ENCODE results near the gene MN1.
"Not testable (repeated sequence)": the region's sequence is repeated elsewhere in the genome, so short reads cannot be mapped to it uniquely, and the experiment has no call there.

MN1 gene

DNA sequence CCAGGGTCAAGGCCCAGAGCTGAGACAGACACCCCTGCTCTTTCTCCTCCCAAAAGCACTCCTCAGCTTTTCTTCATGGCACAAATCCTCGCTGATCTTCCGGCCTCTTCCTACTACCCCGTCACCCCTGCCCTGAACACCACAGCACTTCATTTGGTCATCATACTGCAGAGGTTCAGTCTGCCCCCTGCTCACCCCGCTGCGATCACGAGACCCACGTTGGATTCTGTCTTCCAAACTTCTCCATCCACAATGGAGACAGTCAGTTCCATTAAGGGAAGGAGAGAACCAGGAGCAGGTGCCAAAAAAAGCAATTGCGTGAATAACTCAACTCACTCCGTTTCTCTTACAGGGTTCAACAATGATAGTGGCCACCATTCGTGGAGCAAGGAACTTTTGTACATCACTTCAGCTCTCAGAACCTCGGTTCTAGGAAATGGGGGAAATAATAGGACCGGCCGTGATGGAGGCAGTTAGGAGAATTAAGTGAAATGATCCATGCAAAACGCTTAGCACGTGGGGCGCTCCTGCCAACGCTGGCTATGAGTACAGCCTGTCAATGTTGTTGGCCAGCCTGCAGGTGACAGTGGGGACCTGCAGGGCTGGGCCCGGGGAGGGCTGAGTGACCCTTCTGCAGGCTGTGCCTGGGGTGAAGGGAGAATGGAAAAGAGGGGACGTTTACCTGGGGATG lies 45.9 kb downstream of the MN1 start:
- no peak for DNase-seq

DNA sequence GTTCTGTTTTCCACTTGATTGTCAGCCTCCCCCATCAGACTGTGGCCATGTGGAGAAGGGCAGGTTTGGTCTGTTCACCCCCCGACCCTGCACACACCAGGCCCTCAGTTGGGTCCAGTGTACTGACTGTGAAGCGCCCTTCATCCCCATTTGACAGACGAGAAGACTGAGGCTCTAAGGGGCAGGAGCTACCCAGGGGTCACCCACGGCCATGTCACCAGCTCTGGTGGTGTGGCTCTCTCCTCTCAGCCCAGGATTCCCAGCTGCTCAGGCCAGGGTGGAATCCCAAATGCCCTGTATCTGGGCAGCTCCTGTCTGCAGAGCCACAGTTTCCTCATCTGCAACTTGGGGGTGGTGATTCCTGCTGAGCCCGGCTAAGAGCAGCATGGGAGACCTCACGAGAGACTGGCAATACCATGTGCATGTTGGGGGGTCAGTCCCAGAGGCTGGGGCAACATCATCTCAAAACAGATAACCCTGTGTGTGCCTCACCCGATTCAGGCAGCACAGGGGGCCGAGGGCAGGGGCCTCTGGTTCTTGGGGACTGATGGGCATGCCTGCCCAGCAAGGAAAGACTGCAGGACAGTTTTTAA lies 46.6 kb downstream of the MN1 start:
- no peak for DNase-seq

DNA sequence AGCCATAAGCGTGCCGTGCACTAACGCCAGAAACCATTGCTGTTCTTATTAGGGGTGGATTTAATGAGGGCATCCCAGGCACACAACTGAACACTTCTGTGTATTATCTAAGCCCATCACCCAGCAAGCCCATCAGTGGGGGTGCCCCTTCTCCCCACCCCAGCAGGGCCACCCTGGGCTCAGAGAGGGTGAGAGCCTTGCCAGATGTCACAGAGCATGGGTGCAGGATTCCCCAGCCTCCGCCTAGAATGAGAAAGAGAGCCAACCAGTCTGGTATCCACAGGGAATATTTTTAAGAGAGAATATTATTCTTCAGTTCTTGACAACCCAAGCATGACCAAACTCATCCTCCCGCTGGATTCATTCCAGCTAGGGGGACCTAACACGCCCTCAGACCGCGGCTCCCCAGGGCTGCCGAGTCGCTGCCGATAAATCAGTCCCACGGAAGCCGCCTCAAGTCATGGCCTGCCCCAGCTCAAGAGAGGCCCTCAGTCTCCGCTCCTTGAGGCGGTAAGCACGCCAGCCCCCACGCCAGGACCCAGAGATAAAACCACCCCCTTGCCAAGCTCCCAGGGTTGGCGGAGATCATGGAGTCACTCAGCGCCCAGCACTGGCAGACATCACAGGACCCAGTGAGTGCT lies 47.2 kb downstream of the MN1 start:
- peak; percentile 42 for DNase-seq

DNA sequence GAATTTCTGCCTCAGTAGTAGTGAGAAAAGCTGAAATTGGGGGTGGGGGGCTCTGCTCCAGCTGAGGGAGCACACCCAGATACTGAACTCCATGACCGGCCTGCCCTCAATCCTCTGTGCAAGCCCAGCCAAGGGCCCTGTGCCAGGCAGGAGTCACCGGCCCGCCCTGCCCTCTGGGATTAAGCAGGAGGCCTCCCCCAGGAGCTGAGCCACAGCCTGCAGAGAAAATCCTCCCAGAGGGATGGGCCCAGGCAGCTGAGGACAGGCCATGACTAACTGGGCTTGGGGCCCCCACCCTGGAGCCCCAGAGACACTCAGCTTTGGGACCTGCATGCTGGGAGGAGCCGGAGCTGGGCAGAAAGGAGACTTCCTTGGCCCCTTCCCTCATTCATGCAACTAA lies 48.8 kb downstream of the MN1 start:
- DNase-seq = no peak

DNA sequence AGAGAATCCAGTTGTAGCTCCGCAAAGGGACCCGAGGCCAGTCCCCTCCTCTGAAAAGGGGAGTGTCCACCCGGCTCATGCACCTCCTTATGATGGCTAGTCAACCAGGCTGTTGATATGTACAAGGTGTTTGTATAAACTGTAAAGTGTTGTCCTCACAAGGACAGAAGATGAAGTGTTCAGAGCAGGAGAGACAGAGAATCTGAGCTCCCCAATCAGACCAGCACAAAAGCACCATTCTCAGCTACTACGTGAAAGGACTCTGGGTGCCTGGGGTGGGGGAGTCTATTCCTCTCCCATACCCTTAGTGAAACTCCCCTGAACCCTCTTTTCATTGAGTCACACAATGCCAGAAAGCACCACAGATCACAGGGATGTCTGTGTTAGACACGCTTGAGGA lies 49.4 kb downstream of the MN1 start:
- DNase-seq = no peak

DNA sequence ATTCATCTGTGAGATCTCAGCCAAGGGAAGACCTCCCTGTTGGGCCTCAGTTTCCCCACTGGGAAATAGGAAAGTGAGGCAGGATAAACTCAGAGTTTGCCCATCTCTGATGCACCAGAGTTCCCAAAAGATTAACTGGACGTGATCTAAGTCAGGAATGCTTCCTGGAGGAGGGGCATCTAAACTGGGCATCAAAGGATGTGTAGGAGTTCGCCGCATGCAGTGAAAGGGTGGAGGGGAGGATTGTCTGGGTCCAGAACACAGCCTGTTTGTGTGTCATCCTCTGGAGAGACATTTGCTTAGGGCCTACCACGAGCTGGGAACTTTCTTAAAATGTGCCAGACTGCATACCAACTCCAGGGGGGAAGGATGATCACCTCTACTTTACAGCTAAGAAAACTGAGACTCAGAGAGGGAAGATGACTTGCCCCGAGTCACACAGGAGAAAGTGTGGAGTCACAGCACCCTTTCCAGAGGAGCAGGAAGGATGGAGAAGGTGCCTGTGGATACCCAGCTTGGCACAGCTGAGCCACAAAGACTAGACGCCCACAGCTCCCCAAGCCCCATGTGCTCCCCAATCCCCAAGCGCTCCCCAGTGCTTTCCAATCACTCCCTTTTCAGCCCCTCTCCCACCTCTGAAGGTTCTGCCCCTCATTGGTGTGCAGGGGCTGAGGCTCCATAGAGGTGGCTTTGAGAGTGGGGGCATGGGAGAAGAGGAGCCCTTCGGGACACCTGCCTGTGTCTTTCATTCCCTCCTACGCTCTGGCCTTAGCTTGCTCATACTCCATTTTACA lies 50.1 kb downstream of the MN1 start:
- DNase-seq = no peak

DNA sequence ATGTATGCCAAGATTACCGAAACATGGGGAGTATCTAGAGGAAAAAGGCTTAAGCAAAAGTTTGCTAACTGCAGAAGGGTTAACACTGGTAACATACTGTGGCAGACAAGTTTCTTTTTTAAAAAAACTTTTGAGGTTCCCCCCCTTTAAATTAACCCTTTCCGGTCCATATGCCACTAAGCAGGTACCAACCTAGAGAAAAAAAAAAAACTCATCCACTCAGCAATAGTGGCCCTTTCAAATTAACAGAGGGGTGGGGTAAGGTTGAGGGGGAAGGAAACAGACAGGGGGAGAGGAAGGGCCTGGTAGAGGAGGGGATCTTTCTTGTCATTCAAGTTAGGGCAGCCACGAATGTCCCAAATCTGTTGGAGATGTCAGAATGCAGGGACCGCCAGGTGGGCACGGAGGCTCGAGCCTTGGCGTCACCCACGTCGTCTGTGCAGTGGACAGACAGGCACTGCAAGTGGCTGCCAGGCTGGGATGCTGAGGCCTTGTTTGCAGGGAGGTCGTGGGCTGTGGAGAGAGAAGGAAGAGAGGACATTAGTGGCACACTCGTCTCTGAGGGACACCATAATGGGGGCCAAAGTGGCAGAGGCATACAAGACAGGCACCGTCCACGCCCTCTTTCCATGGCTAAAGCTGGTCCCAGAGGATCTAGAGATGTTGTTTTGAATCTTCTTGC lies 50.8 kb downstream of the MN1 start:
- DNase-seq = no peak

DNA sequence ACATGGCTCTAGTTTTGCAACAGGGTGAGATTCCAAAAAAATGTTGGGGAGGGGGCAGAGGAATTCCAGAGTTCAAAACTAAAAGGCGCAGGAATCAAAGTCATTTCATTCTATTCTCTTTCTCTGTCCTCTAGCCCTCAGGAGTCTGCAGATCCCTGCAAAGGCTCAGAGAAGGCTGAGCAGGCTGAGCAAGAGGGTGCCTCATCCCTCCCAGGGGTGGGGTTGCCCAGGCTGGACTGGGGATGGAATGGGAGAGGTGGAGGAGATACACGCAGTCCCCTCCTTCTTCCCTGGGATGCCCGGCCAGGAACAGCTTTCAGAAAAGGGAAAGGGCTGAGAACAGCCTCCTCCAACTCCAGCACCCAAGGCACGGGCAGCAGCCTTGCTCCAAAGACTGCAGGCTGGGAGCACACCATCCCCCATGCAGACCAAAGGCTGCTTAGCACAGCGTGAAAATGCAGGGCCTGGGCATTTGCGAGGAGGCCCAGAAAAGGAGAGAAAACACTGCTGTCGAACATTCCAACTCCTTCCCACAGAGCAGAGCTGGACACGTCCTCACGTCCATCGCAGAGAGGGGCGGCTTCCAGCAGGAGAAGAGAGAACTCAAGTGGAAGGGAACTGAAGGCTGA lies 51.8 kb downstream of the MN1 start:
- DNase-seq = no peak

DNA sequence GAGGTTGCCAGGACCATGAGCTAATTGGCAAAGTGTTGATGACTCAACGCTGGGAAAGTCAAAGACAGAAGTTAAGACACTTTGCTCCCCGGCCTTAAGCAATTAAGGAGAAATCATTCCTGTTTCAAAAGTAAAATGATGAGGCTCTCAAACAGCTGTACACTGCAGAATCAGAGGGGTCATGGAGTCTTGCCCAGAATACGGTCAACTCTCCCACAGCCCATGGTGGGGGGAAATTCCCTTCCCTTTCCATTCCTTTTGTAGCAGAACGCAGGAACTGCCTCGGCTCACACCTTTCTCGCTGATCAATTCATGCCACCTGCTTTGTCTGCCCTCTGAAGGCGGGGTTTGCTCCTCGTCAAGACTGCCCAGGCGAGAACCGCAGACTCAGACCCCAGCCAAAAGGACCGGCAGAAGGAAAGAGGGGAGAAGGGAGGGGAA lies 52.8 kb downstream of the MN1 start:
- DNase-seq = no peak

DNA sequence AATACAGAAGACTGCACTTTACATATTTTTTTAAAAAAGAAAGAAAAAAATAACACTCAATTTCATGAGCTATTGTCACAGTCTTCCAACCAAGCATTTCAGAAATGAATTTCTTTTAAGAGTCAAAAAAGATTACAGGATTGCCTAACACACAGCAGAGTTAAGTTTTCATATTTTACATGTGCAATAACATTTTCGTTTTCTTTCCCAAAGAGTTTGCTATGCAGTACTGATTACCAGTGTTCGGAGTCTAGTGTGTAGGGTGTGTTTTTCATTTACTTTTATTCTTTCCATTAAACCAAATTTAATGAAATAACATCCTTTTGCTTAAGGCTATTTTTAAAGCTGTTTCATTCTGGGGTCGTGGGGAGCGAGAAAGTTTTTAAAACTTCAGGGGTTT lies 53.2 kb downstream of the MN1 start:
- no peak for DNase-seq

DNA sequence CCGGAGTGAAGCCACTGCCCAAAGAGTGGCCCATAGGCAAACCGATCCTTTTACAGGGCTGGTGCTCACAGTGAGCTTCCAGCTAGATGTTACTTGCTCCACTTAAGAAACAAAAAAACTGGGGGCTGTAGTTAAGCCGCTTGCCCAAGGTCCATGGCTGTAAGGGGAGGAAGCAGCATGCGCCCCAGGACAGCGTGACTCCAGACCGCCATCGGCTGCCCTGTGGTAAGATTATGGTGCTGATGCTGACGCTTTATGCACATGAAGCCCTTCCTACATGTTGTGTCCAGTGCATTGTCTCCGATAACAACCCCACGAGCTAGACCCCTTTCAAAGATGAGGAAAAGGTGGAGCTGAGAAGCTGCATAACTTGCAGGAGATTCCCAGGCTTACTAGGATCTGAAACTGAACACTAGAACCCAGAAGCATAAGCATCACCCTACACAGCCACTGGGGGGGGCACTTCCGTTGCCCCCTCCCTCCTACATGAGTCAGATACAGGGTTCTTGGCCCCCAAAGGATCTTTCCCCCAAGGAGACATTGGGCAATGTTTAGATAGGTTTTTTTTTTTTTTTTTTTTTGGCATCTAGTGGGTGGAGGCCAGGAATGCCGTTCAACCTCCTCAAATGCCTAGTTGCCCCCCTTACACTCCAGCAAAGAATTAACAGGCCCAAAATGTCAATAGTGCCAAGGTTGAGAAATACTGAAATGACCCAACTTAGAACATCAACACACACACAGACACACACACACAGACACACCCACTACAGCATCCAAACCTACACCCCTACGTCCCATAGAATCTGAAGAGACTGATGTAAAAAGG lies 53.9 kb downstream of the MN1 start:
- DNase-seq = no peak

DNA sequence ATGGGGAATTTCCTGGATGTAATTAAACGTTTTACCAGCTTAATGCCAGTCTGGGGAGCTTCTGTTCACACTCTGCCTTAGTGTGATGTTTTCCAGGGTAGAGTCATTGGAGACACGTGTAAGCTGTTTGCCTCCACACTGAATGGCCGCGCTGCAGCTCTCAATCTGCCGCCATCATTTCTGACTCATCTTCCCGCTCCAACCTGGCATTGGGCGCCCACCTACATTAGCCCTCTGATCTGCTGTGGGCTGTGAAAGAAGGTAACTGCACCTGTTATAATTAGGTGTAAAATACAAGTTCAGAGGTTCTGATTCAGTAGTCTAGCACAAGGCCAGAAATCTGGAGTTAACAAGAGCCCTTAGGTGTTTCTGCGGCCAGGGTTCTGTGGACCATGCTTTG lies 54.6 kb downstream of the MN1 start:
- DNase-seq = no peak

DNA sequence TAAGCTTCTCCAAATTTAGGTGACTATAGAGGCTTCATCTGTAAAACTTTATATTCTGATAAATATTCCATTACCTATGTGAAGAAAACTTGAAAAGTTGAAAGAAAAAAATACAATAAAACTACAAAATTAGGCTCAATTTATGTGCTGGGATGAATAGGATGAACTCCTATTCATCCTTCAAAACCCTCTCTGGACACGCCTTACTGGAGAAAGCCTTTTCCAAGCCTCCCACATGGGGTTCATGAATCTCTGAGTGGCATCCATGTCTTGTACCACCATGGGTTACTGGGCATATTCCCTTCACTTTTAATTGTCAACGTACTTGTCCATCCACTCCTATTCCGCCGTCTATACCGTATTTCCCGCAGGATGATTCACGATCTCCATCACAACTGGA lies 55.7 kb downstream of the MN1 start:
- no peak for DNase-seq

DNA sequence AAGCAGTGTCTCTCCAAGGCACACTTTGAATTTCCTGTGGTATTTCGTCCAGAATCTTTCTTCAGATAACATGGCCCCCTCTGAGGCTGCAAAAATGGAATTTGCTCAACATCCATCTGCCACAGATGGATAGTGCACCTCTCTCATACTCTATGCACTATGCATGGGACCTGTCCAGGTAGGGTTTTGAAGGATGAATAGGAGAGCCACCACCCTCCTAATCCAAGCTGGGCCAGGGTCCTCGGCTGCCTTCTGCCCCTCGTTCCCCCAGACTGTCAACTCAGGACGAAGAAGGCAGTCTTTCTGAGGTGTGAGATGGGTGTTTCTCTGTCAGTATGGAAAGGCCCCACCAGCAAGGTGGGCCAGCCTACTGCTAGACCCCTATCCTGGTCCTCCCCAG lies 56.4 kb downstream of the MN1 start:
- no peak for DNase-seq

DNA sequence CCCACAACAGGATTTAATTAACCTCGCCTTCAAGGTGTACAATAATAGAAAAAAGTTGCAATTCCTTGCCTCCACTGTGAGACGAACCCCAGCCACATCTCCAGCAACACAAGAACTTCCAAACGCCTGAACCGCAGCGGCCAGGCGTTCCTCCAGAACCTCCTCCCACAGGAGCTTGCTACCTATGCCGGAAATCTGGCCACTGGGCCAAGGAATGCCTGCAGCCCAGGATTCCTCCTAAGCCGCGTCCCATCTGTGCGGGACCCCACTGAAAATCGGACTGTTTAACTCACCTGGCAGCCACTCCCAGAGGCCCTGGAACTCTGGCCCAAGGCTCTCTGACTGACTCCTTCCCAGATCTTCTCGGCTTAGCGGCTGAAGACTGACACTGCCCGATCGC lies 57.5 kb downstream of the MN1 start:
- not testable (repeated sequence) for DNase-seq

DNA sequence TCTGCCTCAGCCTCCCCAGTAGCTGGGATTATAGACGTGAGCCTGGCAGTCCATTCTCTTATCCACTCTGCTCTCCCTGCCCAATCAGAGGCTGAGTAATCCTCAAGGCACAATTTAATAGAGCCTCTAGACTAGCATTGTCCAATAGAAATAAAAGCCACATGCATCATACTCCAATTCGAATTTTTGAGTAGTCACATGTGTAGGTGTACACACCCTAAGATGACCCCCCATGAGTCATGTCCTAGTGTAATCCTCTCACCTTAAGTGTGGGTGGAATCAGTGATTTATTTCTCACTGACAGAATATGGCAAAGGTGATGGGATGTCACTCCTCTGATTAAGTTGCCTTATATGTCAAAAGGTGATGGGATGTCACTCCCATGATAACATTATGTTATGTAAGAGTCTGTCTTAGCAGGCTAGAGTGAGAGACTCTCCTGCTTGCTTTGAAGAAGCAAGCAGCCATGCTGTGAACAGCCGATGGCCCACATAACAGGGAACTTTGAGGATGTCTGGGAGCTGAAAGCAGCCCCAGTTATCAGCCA lies 61.3 kb downstream of the MN1 start:
- DNase-seq = no peak

DNA sequence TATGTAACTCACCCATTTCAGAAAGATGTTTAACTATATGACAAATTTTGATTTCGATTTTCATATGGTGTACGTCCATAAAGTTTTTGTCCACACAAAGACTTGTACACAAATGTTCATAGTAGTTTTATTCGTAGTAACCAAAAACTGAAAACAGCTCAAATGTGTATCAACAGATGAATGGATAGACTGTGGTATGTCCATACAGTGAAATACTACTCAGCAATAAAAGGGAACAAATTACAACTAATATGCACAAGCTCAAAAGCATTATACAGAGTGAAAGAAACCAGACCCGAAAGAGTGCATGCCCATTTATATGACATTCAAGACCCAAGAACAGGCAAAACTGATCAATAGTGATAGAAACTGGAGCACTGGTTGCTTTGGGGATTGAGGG lies 64.0 kb downstream of the MN1 start:
- no peak for DNase-seq

DNA sequence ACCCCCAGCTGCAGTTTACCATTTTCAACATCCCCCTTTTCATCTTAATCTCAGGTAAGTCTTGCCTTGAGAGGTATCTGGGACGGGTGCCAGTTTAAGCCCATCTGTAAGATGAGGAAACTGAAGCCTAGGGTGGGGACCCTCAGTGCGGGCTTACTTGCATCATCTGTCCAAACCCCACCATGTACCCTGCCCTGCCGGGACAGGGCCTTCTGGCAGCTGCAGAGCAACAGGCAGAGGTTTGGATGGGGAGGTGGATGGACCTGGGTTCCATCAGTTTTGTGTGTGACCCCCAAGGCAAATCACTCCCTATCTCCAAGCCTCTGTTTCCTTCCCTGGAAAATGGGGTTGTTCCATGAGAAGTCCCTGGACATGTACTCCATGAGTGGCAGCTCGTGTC lies 67.5 kb downstream of the MN1 start:
- DNase-seq = no peak

DNA sequence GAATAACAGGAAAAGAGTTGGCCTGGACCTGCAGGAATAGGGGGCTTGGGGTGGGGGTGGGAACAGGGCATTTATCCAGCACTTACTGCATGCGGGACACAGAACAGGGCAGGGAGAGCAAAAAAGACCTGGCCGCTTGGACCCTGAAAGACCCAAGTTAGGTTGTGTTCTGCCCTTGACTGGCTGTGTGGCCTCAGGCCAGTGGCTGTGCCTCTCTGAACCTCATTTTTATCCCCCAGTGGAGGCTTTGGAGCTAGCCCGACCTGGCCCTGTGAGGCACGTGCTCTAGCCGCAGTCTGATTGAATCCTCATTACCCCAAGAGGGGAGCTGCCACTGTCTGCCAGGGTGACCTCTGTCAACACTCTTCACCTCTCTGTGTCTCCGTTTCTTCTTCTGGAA lies 68.7 kb downstream of the MN1 start:
- no peak for DNase-seq

DNA sequence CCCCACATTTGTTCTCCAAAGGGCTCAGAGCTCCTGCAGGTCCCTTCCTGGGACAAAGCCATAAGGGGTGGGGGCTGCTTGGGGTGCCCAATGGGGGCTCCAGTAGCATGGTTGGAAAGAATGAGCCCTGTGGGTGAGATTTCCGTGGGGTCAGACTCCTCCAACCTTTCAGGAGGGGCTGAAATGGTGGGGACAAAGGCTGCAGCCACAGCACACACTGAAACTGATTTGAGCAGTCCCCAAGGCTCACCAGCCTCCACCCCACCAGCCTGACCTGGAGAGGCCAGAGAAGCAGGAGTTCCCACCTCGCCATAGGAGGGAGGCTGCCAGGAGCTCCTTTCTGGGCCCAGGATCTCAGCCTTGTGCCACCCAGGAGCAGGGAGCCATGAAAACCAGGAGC lies 69.2 kb downstream of the MN1 start:
- DNase-seq = no peak

DNA sequence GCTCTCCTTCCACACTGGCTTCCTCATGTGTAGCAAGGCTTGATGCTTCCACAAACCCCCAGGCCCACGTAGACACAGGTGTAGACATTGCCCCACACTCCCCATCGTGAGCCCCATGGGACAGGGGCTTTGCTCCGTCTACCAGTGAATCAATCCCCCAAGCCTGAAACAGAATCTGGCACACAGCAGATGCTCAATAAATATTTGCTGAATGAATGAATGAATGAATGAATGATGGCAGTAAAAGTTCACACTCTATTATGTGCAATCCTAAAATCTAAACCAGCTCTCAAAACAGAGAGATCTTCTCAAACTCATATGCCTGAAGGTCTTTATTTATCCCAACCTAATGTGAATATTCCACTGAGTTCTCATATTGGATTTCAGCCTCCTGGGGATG lies 69.9 kb downstream of the MN1 start:
- DNase-seq = no peak

Measured in DMS79 treated with DMSO at 0.1 percent for 48 hours (cell line).